ENCODE data around the gene CREB5. TPM values are rescaled to one million over a fixed set of nuclear protein-coding genes. Genes with fewer than 3 reads are reported as not detected.
A peak's percentile ranks its signal among the peaks of the same experiment; 100 is the strongest.

Gene CREB5
- total RNA-seq, 2 experiments from 2014 or later: not detected

GRCh38 chr7:28473571-28474281 is 61.4 kb downstream of the CREB5 start:
- POLR2A ChIA-PET: no interaction called here
- no peak for DNase-seq
- CTCF ChIA-PET: no interaction called here
- Mint-ChIP-seq H3K4me1 (ENCODE audit: low read depth) (no peaks in the 10 kb centered on the region), H3K9me3 (ENCODE audit: insufficient read depth) (no peaks in the 10 kb centered on the region), H3K36me3 (ENCODE audit: low read depth) (no peaks in the 10 kb centered on the region), H3K4me3 (no peak overlapping the region), H3K27ac (no peak overlapping the region), H3K27me3 (ENCODE audit: low read depth) (peaks cover 5% of the 10 kb centered on the region)
- no peak for ATAC-seq

GRCh38 chr7:28474282-28474638 is 61.9 kb downstream of the CREB5 start:
- H3K4me3 Mint-ChIP-seq: no peak overlapping the region

GRCh38 chr7:28474640-28475039 is 62.3 kb downstream of the CREB5 start:
- peaks cover 8% of the 10 kb centered on the region for H3K27me3 Mint-ChIP-seq (ENCODE audit: low read depth)
- no peak overlapping the region for H3K27ac Mint-ChIP-seq
- no peaks in the 10 kb centered on the region for H3K36me3 Mint-ChIP-seq (ENCODE audit: low read depth)
- ChIA-PET POLR2A (interaction anchor here (0.6 kb wide), 1 partner anchor 104 kb away, joined by 3 read pairs; no protein-coding TSS in a partner anchor), CTCF (no interaction called here)
- H3K9me3 Mint-ChIP-seq (ENCODE audit: insufficient read depth): no peaks in the 10 kb centered on the region
- no peak for DNase-seq
- H3K4me1 Mint-ChIP-seq (ENCODE audit: low read depth): no peaks in the 10 kb centered on the region
- no peak overlapping the region for H3K4me3 Mint-ChIP-seq
- no peak for ATAC-seq

More at GRCh38 chr7:28474282-28474638, 61.9 kb downstream of the CREB5 start:
- H3K27me3 Mint-ChIP-seq (ENCODE audit: low read depth): peaks cover 8% of the 10 kb centered on the region
- POLR2A ChIA-PET: no interaction called here
- ATAC-seq (no peak), DNase-seq (no peak)
- no peak overlapping the region for H3K27ac Mint-ChIP-seq
- CTCF ChIA-PET: no interaction called here
- H3K9me3 Mint-ChIP-seq (ENCODE audit: insufficient read depth): no peaks in the 10 kb centered on the region
- no peaks in the 10 kb centered on the region for H3K36me3 Mint-ChIP-seq (ENCODE audit: low read depth)
- H3K4me1 Mint-ChIP-seq (ENCODE audit: low read depth): no peaks in the 10 kb centered on the region

GRCh38 chr7:28477041-28477442 is 64.7 kb downstream of the CREB5 start:
- H3K27ac Mint-ChIP-seq: no peak overlapping the region
- CTCF ChIA-PET: interaction anchor here (1.0 kb wide), 1 partner anchor 10 kb away, joined by 3 read pairs; no protein-coding TSS in a partner anchor
- H3K9me3 Mint-ChIP-seq (ENCODE audit: insufficient read depth): no peaks in the 10 kb centered on the region
- peaks cover 9% of the 10 kb centered on the region for H3K27me3 Mint-ChIP-seq (ENCODE audit: low read depth)
- POLR2A ChIA-PET: no interaction called here
- DNase-seq: no peak
- H3K36me3 Mint-ChIP-seq (ENCODE audit: low read depth): no peaks in the 10 kb centered on the region
- H3K4me1 Mint-ChIP-seq (ENCODE audit: low read depth): peaks cover 11% of the 10 kb centered on the region
- H3K4me3 Mint-ChIP-seq: no peak overlapping the region
- ATAC-seq: no peak

- peaks cover 11% of the 10 kb centered on the region for H3K4me1 Mint-ChIP-seq (ENCODE audit: low read depth)
- CTCF ChIA-PET: no interaction called here
- no peak overlapping the region for H3K27ac Mint-ChIP-seq
- peaks cover 10% of the 10 kb centered on the region for H3K27me3 Mint-ChIP-seq (ENCODE audit: low read depth)
- H3K9me3 Mint-ChIP-seq (ENCODE audit: insufficient read depth): no peaks in the 10 kb centered on the region
- no peaks in the 10 kb centered on the region for H3K36me3 Mint-ChIP-seq (ENCODE audit: low read depth)
- H3K4me3 Mint-ChIP-seq: no peak overlapping the region
- POLR2A ChIA-PET: no interaction called here
- ATAC-seq: no peak
- DNase-seq: no peak
Observed at GRCh38 chr7:28478656-28479055, 66.3 kb downstream of the CREB5 start.

GRCh38 chr7:28479507-28479947 is 67.2 kb downstream of the CREB5 start:
- Mint-ChIP-seq H3K27ac (no peak overlapping the region), H3K36me3 (ENCODE audit: low read depth) (no peaks in the 10 kb centered on the region), H3K4me3 (no peak overlapping the region), H3K27me3 (ENCODE audit: low read depth) (peaks cover 11% of the 10 kb centered on the region), H3K9me3 (ENCODE audit: insufficient read depth) (no peaks in the 10 kb centered on the region), H3K4me1 (ENCODE audit: low read depth) (peaks cover 11% of the 10 kb centered on the region)
- ChIA-PET CTCF (interaction anchor here (0.6 kb wide), 1 partner anchor 188 kb away, joined by 3 read pairs; no protein-coding TSS in a partner anchor), POLR2A (interaction anchor here (0.6 kb wide), 1 partner anchor 15 kb away, joined by 3 read pairs; no protein-coding TSS in a partner anchor)
- DNase-seq (no peak), ATAC-seq (no peak)

- DNase-seq (no peak), ATAC-seq (no peak)
- H3K4me1 Mint-ChIP-seq (ENCODE audit: low read depth): peaks cover 11% of the 10 kb centered on the region
- peaks cover 15% of the 10 kb centered on the region for H3K27me3 Mint-ChIP-seq (ENCODE audit: low read depth)
- H3K27ac Mint-ChIP-seq: no peak overlapping the region
- POLR2A ChIA-PET: no interaction called here
- CTCF ChIA-PET: no interaction called here
- no peak overlapping the region for H3K4me3 Mint-ChIP-seq
- no peaks in the 10 kb centered on the region for H3K9me3 Mint-ChIP-seq (ENCODE audit: insufficient read depth)
- no peaks in the 10 kb centered on the region for H3K36me3 Mint-ChIP-seq (ENCODE audit: low read depth)
Observed at GRCh38 chr7:28480595-28480994, 68.3 kb downstream of the CREB5 start.

- Mint-ChIP-seq H3K27ac (no peak overlapping the region), H3K27me3 (ENCODE audit: low read depth) (peaks cover 15% of the 10 kb centered on the region), H3K36me3 (ENCODE audit: low read depth) (no peaks in the 10 kb centered on the region), H3K4me3 (no peak overlapping the region), H3K4me1 (ENCODE audit: low read depth) (peaks cover 11% of the 10 kb centered on the region), H3K9me3 (ENCODE audit: insufficient read depth) (no peaks in the 10 kb centered on the region)
- ChIA-PET POLR2A (no interaction called here), CTCF (no interaction called here)
- no peak for DNase-seq
- peak; percentile 47 for ATAC-seq
Observed at GRCh38 chr7:28481091-28481926, 69.0 kb downstream of the CREB5 start.

- H3K27ac Mint-ChIP-seq: no peak overlapping the region
- POLR2A ChIA-PET: interaction anchor here (0.7 kb wide), 1 partner anchor 49 kb away, joined by 3 read pairs; no protein-coding TSS in a partner anchor
- peaks cover 11% of the 10 kb centered on the region for H3K4me1 Mint-ChIP-seq (ENCODE audit: low read depth)
- H3K27me3 Mint-ChIP-seq (ENCODE audit: low read depth): peaks cover 15% of the 10 kb centered on the region
- no peak overlapping the region for H3K4me3 Mint-ChIP-seq
- ATAC-seq: no peak
- CTCF ChIA-PET: no interaction called here
- no peaks in the 10 kb centered on the region for H3K9me3 Mint-ChIP-seq (ENCODE audit: insufficient read depth)
- DNase-seq: no peak
- no peaks in the 10 kb centered on the region for H3K36me3 Mint-ChIP-seq (ENCODE audit: low read depth)
Observed at GRCh38 chr7:28483112-28483511, 70.8 kb downstream of the CREB5 start.

- no peaks in the 10 kb centered on the region for H3K9me3 Mint-ChIP-seq (ENCODE audit: insufficient read depth)
- H3K4me3 Mint-ChIP-seq: no peak overlapping the region
- no peak for ATAC-seq
- H3K27me3 Mint-ChIP-seq (ENCODE audit: low read depth): peaks cover 13% of the 10 kb centered on the region
- H3K27ac Mint-ChIP-seq: no peak overlapping the region
- no peaks in the 10 kb centered on the region for H3K36me3 Mint-ChIP-seq (ENCODE audit: low read depth)
- H3K4me1 Mint-ChIP-seq (ENCODE audit: low read depth): peaks cover 11% of the 10 kb centered on the region
- ChIA-PET POLR2A (no interaction called here), CTCF (no interaction called here)
- DNase-seq: no peak
Observed at GRCh38 chr7:28483908-28484605, 71.7 kb downstream of the CREB5 start.

GRCh38 chr7:28484606-28484935 is 72.3 kb downstream of the CREB5 start:
- peaks cover 11% of the 10 kb centered on the region for H3K4me1 Mint-ChIP-seq (ENCODE audit: low read depth)

GRCh38 chr7:28487487-28487886 is 75.2 kb downstream of the CREB5 start:
- ChIA-PET CTCF (interaction anchor here (1.2 kb wide), 1 partner anchor 11 kb away, joined by 3 read pairs; no protein-coding TSS in a partner anchor), POLR2A (no interaction called here)
- DNase-seq (no peak), ATAC-seq (no peak)
- Mint-ChIP-seq H3K9me3 (ENCODE audit: insufficient read depth) (no peaks in the 10 kb centered on the region), H3K4me3 (no peak overlapping the region), H3K27me3 (ENCODE audit: low read depth) (peaks cover 10% of the 10 kb centered on the region), H3K36me3 (ENCODE audit: low read depth) (no peaks in the 10 kb centered on the region), H3K27ac (no peak overlapping the region), H3K4me1 (ENCODE audit: low read depth) (no peaks in the 10 kb centered on the region)

More at GRCh38 chr7:28484606-28484935, 72.3 kb downstream of the CREB5 start:
- ATAC-seq: no peak
- no peaks in the 10 kb centered on the region for H3K9me3 Mint-ChIP-seq (ENCODE audit: insufficient read depth)
- H3K36me3 Mint-ChIP-seq (ENCODE audit: low read depth): no peaks in the 10 kb centered on the region
- no peak overlapping the region for H3K27ac Mint-ChIP-seq
- H3K27me3 Mint-ChIP-seq (ENCODE audit: low read depth): peaks cover 12% of the 10 kb centered on the region
- DNase-seq: no peak
- CTCF ChIA-PET: no interaction called here
- POLR2A ChIA-PET: no interaction called here
- H3K4me3 Mint-ChIP-seq: no peak overlapping the region
